Transverse colon (tissue), 4 donors: Measurements from ENCODE around the gene CABCOCO1. TPM values are rescaled to one million over a fixed set of nuclear protein-coding genes. Genes with fewer than 3 reads are reported as not detected.

Source experiments
- DNase-seq: peaks from one replicate; pipeline ENCODE4 v3.0.0-alpha.2; 2019
- H3K27ac ChIP-seq, 4 donors: fragments of 200-600 bp; sonication (generic); 2 replicates each; pipeline ENCODE4 v1.5.1; 2016 to 2018; ENCODE audit warnings: inconsistent platforms in 4 of 4
- H3K27me3 ChIP-seq: fragments of 200-600 bp; sonication (generic); 2 replicates; pipeline ENCODE4 v1.5.1; 2017; ENCODE audit warnings: inconsistent platforms
- H3K36me3 ChIP-seq, 4 donors: fragments of 200-600 bp; sonication (generic); 2 replicates each; pipeline ENCODE4 v1.5.1; 2017 to 2019; ENCODE audit warnings: inconsistent platforms in 4 of 4
- H3K4me1 ChIP-seq, 4 donors: fragments of 200-600 bp; sonication (generic); 2 replicates each; pipeline ENCODE4 v1.5.1; 2017 to 2020; ENCODE audit warnings: inconsistent platforms in 4 of 4
- H3K4me3 ChIP-seq, 4 donors: fragments of 200-600 bp; sonication (generic); 1 replicate in 1 of 4; 2 replicates in 3 of 4; pipeline versions ENCODE4 v1.5.1 to v1.6.1; 2017 to 2019; ENCODE audit warnings: inconsistent platforms in 4 of 4
- H3K9me3 ChIP-seq, 2 donors: fragments of 200-600 bp; sonication (generic); 2 replicates each; pipeline ENCODE4 v1.5.1; 2017 to 2019; ENCODE audit warnings: inconsistent platforms in 2 of 2
- CTCF ChIP-seq, 5 experiments: fragments of 200-600 bp in 3 of 5; fragments of 450-650 bp in 2 of 5; sonication (generic) in 3 of 5; IDR thresholded peaks; 1 replicate in 2 of 5; 2 replicates in 3 of 5; pipeline ENCODE4 v1.5.1; 2016 to 2017; ENCODE audit warnings: antibody characterized with exemption in 5 of 5, inconsistent platforms in 3 of 5, mild to moderate bottlenecking in 2 of 5, moderate library complexity in 1 of 5
- EP300 ChIP-seq: sonication (generic); formaldehyde crosslinking; IDR thresholded peaks from one replicate; pipeline ENCODE4 v1.6.1; 2017; ENCODE audit warnings: antibody characterized with exemption, low read depth
- POLR2A ChIP-seq: fragments of 450-650 bp; IDR thresholded peaks from one replicate; pipeline ENCODE4 v1.6.1; 2016; ENCODE audit warnings: antibody characterized with exemption, mild to moderate bottlenecking, moderate library complexity
- POLR2AphosphoS5 ChIP-seq, 3 donors: sonication (generic); formaldehyde crosslinking; IDR thresholded peaks; one replicate each; pipeline ENCODE4 v1.6.1; 2016; ENCODE audit warnings: antibody characterized with exemption in 3 of 3
- WGBS, 2 donors: methylation state at CpG; one replicate each; pipeline ENCODE4 v1.1.5; 2018; ENCODE audit warnings: low coverage in 1 of 2; 5-methylcytosine and 5-hydroxymethylcytosine counted together
- in situ Hi-C, 4 donors: fragments of 200-750 bp; cut with MboI; loops; one replicate each; pipeline versions ENCODE4 v1.15.0 to v1.15.1; 2017; ENCODE audit warnings: low sequenced_read_pairs in 3 of 4, low pct_ligation_motif_present in 1 of 4, low pct_unique_long_range_greater_than_20kb in 1 of 4
- intact Hi-C: fragments of 100-400 bp; cut with DNase I; formaldehyde crosslinking; loops from one replicate; pipeline ENCODE4 v1.15.1; 2023; ENCODE audit warnings: low total_unique reads
- total RNA-seq, 4 donors: library from RNA; depleted of rRNA; stranded (reverse); fragments of >200 nt; gene quantifications; one replicate each; pipeline ENCODE4 v1.1.0, GENCODE V29; 2016

Gene CABCOCO1
- total RNA-seq, 4 donors from 2014 or later: not detected

DNA sequence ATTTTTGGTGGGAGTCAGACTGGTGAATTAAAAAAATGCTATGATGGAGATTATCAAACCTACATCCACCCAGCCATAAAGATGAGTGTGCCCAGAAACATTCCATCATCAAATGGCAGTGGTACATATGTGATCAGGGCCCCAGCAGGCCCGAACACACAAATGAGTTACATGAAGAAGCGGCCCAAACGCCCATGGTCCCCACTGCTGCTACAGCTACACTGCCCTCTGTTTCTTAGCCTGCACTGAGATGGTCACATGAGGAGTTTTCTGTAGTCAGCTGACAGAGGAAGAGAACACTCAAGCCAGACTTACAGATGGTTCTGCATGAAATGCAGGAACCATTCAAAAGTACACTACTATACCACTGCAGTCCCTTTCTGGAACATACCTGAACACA lies 142.4 kb downstream of the CABCOCO1 start:
- DNase-seq: no peak
- Histone ChIP-seq H3K4me3 (no peak overlapping the region), H3K4me1 (no peaks in the 10 kb centered on the region), H3K27me3 (no peaks in the 10 kb centered on the region), H3K36me3 (no peaks in the 10 kb centered on the region), H3K9me3 (no peaks in the 10 kb centered on the region), H3K27ac (no peak overlapping the region)
- in situ Hi-C loops: no loop called here
- WGBS, 2 donors: 94 to 100% methylated on average over 3 of the region's 3 CpGs
- intact Hi-C loops: no loop called here
- TF ChIP-seq CTCF (IDR thresholded peaks at IDR 0.05): no peak
- no peak for TF ChIP-seq EP300

- in situ Hi-C loops: no loop called here
- DNase-seq: no peak
- 83 to 98% methylated on average over 1 to 2 of the region's 2 CpGs for WGBS, 2 donors
Observed at GRCh38 chr10:61810263-61810662, 147.5 kb downstream of the CABCOCO1 start.

DNA sequence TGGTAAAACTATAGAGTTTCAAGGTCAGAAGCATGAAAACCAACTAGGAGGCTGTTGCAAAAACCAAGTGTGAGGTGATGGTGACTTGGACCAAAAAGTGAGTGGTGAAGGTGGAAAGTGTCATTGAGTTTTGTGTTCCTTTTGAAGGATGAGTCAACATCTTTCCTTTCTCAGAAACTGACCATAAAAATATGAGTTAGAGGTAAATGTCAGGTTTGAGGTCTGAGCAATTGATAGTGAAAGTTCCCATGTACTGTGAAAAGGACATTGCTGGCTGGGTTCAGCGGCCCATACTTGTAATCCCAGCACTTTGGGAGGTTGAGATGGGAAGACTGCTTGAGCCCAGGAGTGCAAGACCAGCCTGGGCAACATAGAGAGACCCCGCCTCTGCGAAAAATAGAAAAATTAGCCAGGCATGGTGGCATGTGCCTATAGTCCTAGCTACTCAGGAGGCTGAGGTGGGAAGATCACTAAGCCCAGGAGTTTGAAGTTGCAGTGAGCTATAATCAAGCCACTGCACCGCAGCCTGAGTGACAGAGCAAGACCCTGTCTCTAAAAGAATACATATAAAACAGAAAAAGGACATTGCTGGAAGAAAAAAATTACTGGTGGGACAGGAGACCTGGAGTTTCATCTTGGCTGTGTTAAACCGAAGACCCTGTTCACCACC lies 149.5 kb downstream of the CABCOCO1 start:
- H3K9me3 ChIP-seq: no peaks in the 10 kb centered on the region
- 76 to 96% methylated on average over 4 to 5 of the region's 5 CpGs for WGBS, 2 donors

More at GRCh38 chr10:61810263-61810662, 147.5 kb downstream of the CABCOCO1 start:
- H3K9me3 ChIP-seq: no peaks in the 10 kb centered on the region
- no peaks in the 10 kb centered on the region for H3K27me3 ChIP-seq
- intact Hi-C loops: no loop called here
- TF ChIP-seq POLR2AphosphoS5 (IDR thresholded peaks at IDR 0.05): no peak
- TF ChIP-seq POLR2A: no peak
- H3K4me3 ChIP-seq: no peak overlapping the region
- no peaks in the 10 kb centered on the region for H3K36me3 ChIP-seq
- H3K4me1 ChIP-seq: no peaks in the 10 kb centered on the region
- H3K27ac ChIP-seq: no peak overlapping the region

DNA sequence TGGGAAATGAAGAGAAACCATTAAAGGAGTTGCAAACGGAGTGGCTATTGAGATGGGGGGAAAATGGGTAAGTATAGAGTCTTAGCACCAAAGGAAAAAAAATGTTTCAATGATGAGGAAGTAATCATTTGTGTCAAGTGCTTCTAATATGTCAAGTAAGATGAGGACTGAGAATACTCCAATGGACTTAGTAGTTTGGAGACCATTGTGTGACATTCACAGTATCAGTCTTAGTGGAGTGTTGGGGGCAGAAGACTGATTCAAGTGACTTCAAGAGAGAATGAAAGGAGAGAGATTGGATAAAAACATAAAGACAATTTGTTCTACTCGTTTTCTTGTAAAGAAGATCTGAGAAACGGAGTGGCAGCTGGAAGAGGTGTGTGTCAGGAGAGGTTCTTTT lies 150.2 kb downstream of the CABCOCO1 start:
- no peaks in the 10 kb centered on the region for H3K36me3 ChIP-seq
- H3K27me3 ChIP-seq: no peaks in the 10 kb centered on the region
- TF ChIP-seq CTCF (IDR thresholded peaks at IDR 0.05): no peak
- no peak for TF ChIP-seq POLR2AphosphoS5 (IDR thresholded peaks at IDR 0.05)
- TF ChIP-seq POLR2A: no peak
- 81 to 88% methylated on average over 3 of the region's 3 CpGs for WGBS, 2 donors
- no peaks in the 10 kb centered on the region for H3K4me1 ChIP-seq
- no peak for DNase-seq
- H3K27ac ChIP-seq: no peak overlapping the region
- no peaks in the 10 kb centered on the region for H3K9me3 ChIP-seq
- H3K4me3 ChIP-seq: no peak overlapping the region
- intact Hi-C loops: no loop called here
- in situ Hi-C loops: no loop called here

More for the DNA sequence above, 149.5 kb downstream of the CABCOCO1 start:
- TF ChIP-seq POLR2AphosphoS5 (IDR thresholded peaks at IDR 0.05): no peak
- no peak for TF ChIP-seq EP300
- no peak for TF ChIP-seq CTCF (IDR thresholded peaks at IDR 0.05)
- TF ChIP-seq POLR2A: no peak
- no peak overlapping the region for H3K27ac ChIP-seq
- intact Hi-C loops: no loop called here
- in situ Hi-C loops: no loop called here
- H3K4me1 ChIP-seq: no peaks in the 10 kb centered on the region
- no peaks in the 10 kb centered on the region for H3K36me3 ChIP-seq
- DNase-seq: no peak
- H3K4me3 ChIP-seq: no peak overlapping the region
- no peaks in the 10 kb centered on the region for H3K27me3 ChIP-seq

GRCh38 chr10:61814160-61814559 lies 151.4 kb downstream of the CABCOCO1 start:
- H3K9me3 ChIP-seq: no peaks in the 10 kb centered on the region
- DNase-seq: no peak
- H3K36me3 ChIP-seq: no peaks in the 10 kb centered on the region
- 81 to 94% methylated on average over 2 of the region's 2 CpGs for WGBS, 2 donors
- intact Hi-C loops (no loop called here), in situ Hi-C loops (no loop called here)
- H3K27me3 ChIP-seq: no peaks in the 10 kb centered on the region
- H3K4me1 ChIP-seq: no peaks in the 10 kb centered on the region
- no peak overlapping the region for H3K4me3 ChIP-seq
- no peak overlapping the region for H3K27ac ChIP-seq
- TF ChIP-seq EP300 (no peak), CTCF (IDR thresholded peaks at IDR 0.05) (no peak), POLR2A (no peak), POLR2AphosphoS5 (IDR thresholded peaks at IDR 0.05) (no peak)
